Ascending aorta (tissue), 2 donors: ENCODE results near the gene SERP2. TPM values are rescaled to one million over a fixed set of nuclear protein-coding genes. Genes with fewer than 3 reads are reported as not detected.

Source experiments
- DNase-seq, 2 donors: peaks; one replicate each; pipeline ENCODE4 v3.0.0-alpha.2; 2019; ENCODE audit warnings: low spot score in 2 of 2
- H3K27ac ChIP-seq, 2 donors: fragments of 200-600 bp; sonication (generic); one replicate each; pipeline ENCODE4 v1.5.1; 2016 to 2017; ENCODE audit warnings: mild to moderate bottlenecking in 1 of 2
- H3K27me3 ChIP-seq: fragments of 200-600 bp; sonication (generic); one replicate; pipeline ENCODE4 v1.5.1; 2017
- H3K36me3 ChIP-seq, 2 donors: fragments of 200-600 bp; sonication (generic); one replicate each; pipeline ENCODE4 v1.5.1; 2016
- H3K4me1 ChIP-seq, 2 donors: fragments of 200-600 bp; sonication (generic); one replicate each; pipeline ENCODE4 v1.5.1; 2016 to 2017; ENCODE audit warnings: mild to moderate bottlenecking in 1 of 2
- H3K4me3 ChIP-seq, 2 donors: fragments of 200-600 bp; sonication (generic); one replicate each; pipeline ENCODE4 v1.5.1; 2016 to 2017; ENCODE audit warnings: mild to moderate bottlenecking in 1 of 2
- H3K9me3 ChIP-seq, 2 donors: fragments of 200-600 bp; sonication (generic); one replicate each; pipeline ENCODE4 v1.5.1; 2016
- CTCF ChIP-seq, 3 experiments: fragments of 200-600 bp in 2 of 3; fragments of 450-650 bp in 1 of 3; sonication (generic) in 2 of 3; IDR thresholded peaks; one replicate each; pipeline ENCODE4 v1.5.1; 2016 to 2019; ENCODE audit warnings: antibody characterized with exemption in 3 of 3, mild to moderate bottlenecking in 1 of 3, moderate library complexity in 1 of 3
- intact Hi-C: fragments of 100-400 bp; cut with DNase I; formaldehyde crosslinking; loops from one replicate; pipeline ENCODE4 v1.15.1; 2023
- total RNA-seq: library from RNA; depleted of rRNA; stranded (reverse); fragments of >200 nt; gene quantifications from one replicate; pipeline ENCODE4 v1.1.0, GENCODE V29; 2016

The SERP2 gene
- total RNA-seq, 1 donor from 2014 or later: 0.85 TPM

GRCh38 chr13:44350775-44351504 is 22.7 kb upstream of the SERP2 start:
- DNase-seq: no peak
- intact Hi-C loops: no loop called here
- Histone ChIP-seq H3K4me3 (no peak overlapping the region), H3K9me3 (no peaks in the 10 kb centered on the region), H3K27me3 (no peaks in the 10 kb centered on the region), H3K27ac (no peak overlapping the region), H3K36me3 (no peaks in the 10 kb centered on the region), H3K4me1 (no peaks in the 10 kb centered on the region)
- no peak for TF ChIP-seq CTCF (IDR thresholded peaks at IDR 0.05)

- Histone ChIP-seq H3K9me3 (no peaks in the 10 kb centered on the region), H3K27me3 (no peaks in the 10 kb centered on the region), H3K4me3 (no peak overlapping the region), H3K27ac (no peak overlapping the region), H3K4me1 (no peaks in the 10 kb centered on the region), H3K36me3 (no peaks in the 10 kb centered on the region)
- no peak for DNase-seq
- TF ChIP-seq CTCF (IDR thresholded peaks at IDR 0.05): no peak
- intact Hi-C loops: no loop called here
Observed at GRCh38 chr13:44351505-44351854, 22.1 kb upstream of the SERP2 start.

GRCh38 chr13:44352202-44352601 is 21.4 kb upstream of the SERP2 start:
- H3K9me3 ChIP-seq: no peaks in the 10 kb centered on the region
- no peaks in the 10 kb centered on the region for H3K27me3 ChIP-seq
- no peaks in the 10 kb centered on the region for H3K4me1 ChIP-seq
- TF ChIP-seq CTCF (IDR thresholded peaks at IDR 0.05): no peak
- intact Hi-C loops: no loop called here
- no peaks in the 10 kb centered on the region for H3K36me3 ChIP-seq
- no peak overlapping the region for H3K27ac ChIP-seq
- no peak for DNase-seq
- H3K4me3 ChIP-seq: no peak overlapping the region

GRCh38 chr13:44352671-44353070 is 21.0 kb upstream of the SERP2 start:
- Histone ChIP-seq H3K27ac (no peak overlapping the region), H3K27me3 (no peaks in the 10 kb centered on the region), H3K4me3 (no peak overlapping the region), H3K36me3 (no peaks in the 10 kb centered on the region), H3K4me1 (no peaks in the 10 kb centered on the region), H3K9me3 (no peaks in the 10 kb centered on the region)
- intact Hi-C loops: no loop called here
- no peak for DNase-seq
- no peak for TF ChIP-seq CTCF (IDR thresholded peaks at IDR 0.05)

- H3K4me1 ChIP-seq: no peaks in the 10 kb centered on the region
Observed at GRCh38 chr13:44354331-44354730, 19.3 kb upstream of the SERP2 start.

More at GRCh38 chr13:44354331-44354730, 19.3 kb upstream of the SERP2 start:
- intact Hi-C loops: no loop called here
- Histone ChIP-seq H3K27ac (no peak overlapping the region), H3K27me3 (no peaks in the 10 kb centered on the region), H3K4me3 (no peak overlapping the region), H3K9me3 (no peaks in the 10 kb centered on the region), H3K36me3 (no peaks in the 10 kb centered on the region)
- DNase-seq: no peak
- no peak for TF ChIP-seq CTCF (IDR thresholded peaks at IDR 0.05)
